ENCODE results near the gene CHCHD2.
"Not testable (repeated sequence)": the region's sequence is repeated elsewhere in the genome, so short reads cannot be mapped to it uniquely, and the experiment has no call there.

The CHCHD2 gene

DNA sequence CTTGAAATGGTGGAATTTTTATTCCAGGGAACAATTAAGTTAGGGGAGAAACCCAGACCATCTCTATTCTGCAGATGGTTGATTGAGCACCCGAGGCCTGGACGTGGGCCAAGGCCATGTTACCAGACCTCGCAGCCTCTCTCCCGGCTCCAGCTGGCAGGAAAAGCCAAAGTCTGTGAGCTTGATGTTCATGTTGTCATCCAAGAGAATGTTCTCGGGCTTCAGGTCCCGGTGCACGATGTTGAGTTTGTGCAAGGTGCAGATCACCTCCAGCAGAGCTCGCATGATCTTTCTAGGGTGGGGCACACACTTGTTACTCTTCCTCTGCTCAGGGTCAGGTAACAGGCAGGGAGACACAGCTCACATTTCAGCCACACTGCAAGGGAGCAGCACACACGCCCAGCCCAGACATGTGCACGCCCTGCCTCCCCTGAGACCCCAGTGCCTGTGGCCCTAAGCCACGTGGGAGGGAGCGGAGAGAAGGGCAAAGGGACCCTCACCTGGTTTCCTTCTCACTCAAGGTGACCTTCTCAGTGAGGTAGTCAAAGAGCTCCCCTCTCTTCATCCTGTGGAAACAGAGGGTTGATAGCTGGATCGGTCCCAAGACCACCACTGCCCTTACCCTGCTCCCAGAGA lies 23.0 kb downstream of the CHCHD2 start:
- no peaks in the 10 kb centered on the region for H3K9me3 ChIP-seq (ENCODE audit: control insufficient read depth, low read length)
- no peak overlapping the region for H3K4me3 ChIP-seq (ENCODE audit: extremely low read depth, insufficient read depth, low read length, poor library complexity, severe bottlenecking)
- WGBS, 2 experiments (ENCODE audit: insufficient coverage in 2 of 2) = 97 to 98% methylated on average over 9 to 13 of the region's 13 CpGs
- no peak overlapping the region for H3K27ac ChIP-seq (ENCODE audit: low read depth, low read length, severe bottlenecking)
- H3K36me3 ChIP-seq (ENCODE audit: control insufficient read depth, insufficient read depth, low read length) = peaks cover 23% of the 10 kb centered on the region
- no peaks in the 10 kb centered on the region for H3K4me1 ChIP-seq (ENCODE audit: control insufficient read depth, insufficient read depth, low read length, poor library complexity, severe bottlenecking)

- peaks cover 34% of the 10 kb centered on the region for H3K36me3 ChIP-seq (ENCODE audit: control insufficient read depth, insufficient read depth, low read length)
- 97 to 98% methylated on average over 26 to 29 of the region's 29 CpGs for WGBS, 2 experiments (ENCODE audit: insufficient coverage in 2 of 2)
- no peaks in the 10 kb centered on the region for H3K9me3 ChIP-seq (ENCODE audit: control insufficient read depth, low read length)
- no peak overlapping the region for H3K4me3 ChIP-seq (ENCODE audit: extremely low read depth, insufficient read depth, low read length, poor library complexity, severe bottlenecking)
- no peak overlapping the region for H3K27ac ChIP-seq (ENCODE audit: low read depth, low read length, severe bottlenecking)
- H3K4me1 ChIP-seq (ENCODE audit: control insufficient read depth, insufficient read depth, low read length, poor library complexity, severe bottlenecking) = no peaks in the 10 kb centered on the region
Observed at GRCh38 chr7:56081626-56082340, 24.5 kb downstream of the CHCHD2 start.

DNA sequence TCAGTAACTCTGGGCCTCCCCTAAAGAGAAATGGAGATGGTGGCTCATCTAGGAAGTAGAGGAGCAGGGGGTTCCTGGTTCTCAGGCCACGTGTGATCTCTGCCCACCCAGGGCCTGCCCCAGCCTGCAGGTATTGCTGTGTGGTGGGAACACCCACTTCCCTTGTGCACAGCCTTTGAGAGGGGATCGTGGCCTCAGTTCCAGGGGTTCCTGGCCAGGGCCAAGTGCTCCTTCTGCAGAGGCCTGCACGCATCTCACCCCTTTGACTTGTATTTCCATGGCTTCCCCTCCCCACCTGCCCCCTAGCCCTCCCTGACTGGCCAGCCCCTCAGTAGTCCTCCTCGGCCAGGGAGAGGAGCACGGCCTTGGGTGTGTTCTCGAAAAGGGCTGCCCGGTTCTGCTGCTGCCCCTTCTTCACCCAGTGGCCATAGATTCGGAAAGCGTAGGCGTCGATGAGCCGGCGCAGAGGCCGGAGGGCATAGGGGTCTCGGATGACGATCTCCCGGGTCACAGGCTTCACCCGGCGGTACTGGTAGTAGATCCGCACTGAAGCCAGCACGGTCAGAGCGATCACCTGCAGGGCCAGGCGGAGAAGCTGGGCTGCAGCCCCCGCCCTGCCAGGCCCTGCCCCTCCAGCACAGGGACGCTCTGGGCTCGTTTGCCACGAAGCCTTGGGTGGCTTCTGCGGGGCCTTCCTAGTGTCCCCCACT lies 25.4 kb downstream of the CHCHD2 start:
- H3K4me3 ChIP-seq (ENCODE audit: extremely low read depth, insufficient read depth, low read length, poor library complexity, severe bottlenecking); H3K27ac ChIP-seq (ENCODE audit: low read depth, low read length, severe bottlenecking); H3K4me1 ChIP-seq (ENCODE audit: control insufficient read depth, insufficient read depth, low read length, poor library complexity, severe bottlenecking); H3K9me3 ChIP-seq (ENCODE audit: control insufficient read depth, low read length): not testable (repeated sequence)
- WGBS, 2 experiments (ENCODE audit: insufficient coverage in 2 of 2) = 92 to 94% methylated on average over 26 to 27 of the region's 28 CpGs
- peaks cover 41% of the 10 kb centered on the region for H3K36me3 ChIP-seq (ENCODE audit: control insufficient read depth, insufficient read depth, low read length)

- Histone ChIP-seq H3K36me3 (ENCODE audit: control insufficient read depth, insufficient read depth, low read length) (peaks cover 45% of the 10 kb centered on the region), H3K27ac (ENCODE audit: low read depth, low read length, severe bottlenecking) (no peak overlapping the region), H3K9me3 (ENCODE audit: control insufficient read depth, low read length) (no peaks in the 10 kb centered on the region), H3K4me1 (ENCODE audit: control insufficient read depth, insufficient read depth, low read length, poor library complexity, severe bottlenecking) (no peaks in the 10 kb centered on the region), H3K4me3 (ENCODE audit: extremely low read depth, insufficient read depth, low read length, poor library complexity, severe bottlenecking) (no peak overlapping the region)
- 79 to 91% methylated on average over 7 to 8 of the region's 12 CpGs for WGBS, 2 experiments (ENCODE audit: insufficient coverage in 2 of 2)
Observed at GRCh38 chr7:56079450-56080185, 26.7 kb downstream of the CHCHD2 start.

GRCh38 chr7:56078196-56078595 lies 28.1 kb downstream of the CHCHD2 start:
- 95 to 96% methylated on average over 12 to 13 of the region's 16 CpGs for WGBS, 2 experiments (ENCODE audit: insufficient coverage in 2 of 2)
- no peaks in the 10 kb centered on the region for H3K9me3 ChIP-seq (ENCODE audit: control insufficient read depth, low read length)
- H3K4me1 ChIP-seq (ENCODE audit: control insufficient read depth, insufficient read depth, low read length, poor library complexity, severe bottlenecking) = no peaks in the 10 kb centered on the region
- no peak overlapping the region for H3K27ac ChIP-seq (ENCODE audit: low read depth, low read length, severe bottlenecking)
- peaks cover 47% of the 10 kb centered on the region for H3K36me3 ChIP-seq (ENCODE audit: control insufficient read depth, insufficient read depth, low read length)
- no peak overlapping the region for H3K4me3 ChIP-seq (ENCODE audit: extremely low read depth, insufficient read depth, low read length, poor library complexity, severe bottlenecking)

DNA sequence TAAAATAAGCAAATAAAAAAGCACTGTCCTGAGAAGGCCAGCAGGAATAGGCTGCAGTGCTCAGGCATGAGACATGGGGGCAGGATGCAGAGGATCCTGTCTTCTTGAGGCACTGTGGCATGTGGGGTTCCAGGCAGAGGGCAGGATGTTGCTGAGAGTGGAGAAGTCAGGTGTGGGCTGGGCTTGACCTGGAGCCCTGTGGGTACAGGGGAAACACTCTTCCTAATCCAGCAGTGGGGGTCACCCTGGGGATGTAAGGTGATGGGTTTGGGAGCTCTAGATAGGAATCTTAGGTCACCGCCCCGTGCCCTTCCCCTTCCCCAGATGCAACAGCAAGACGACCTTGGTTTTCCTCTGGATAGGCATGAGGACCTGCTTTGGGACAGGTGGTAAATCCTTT lies 28.6 kb downstream of the CHCHD2 start:
- no CpG with 5 or more reads among the region's 3 CpGs for WGBS, 2 experiments (ENCODE audit: insufficient coverage in 2 of 2)
- peaks cover 52% of the 10 kb centered on the region for H3K36me3 ChIP-seq (ENCODE audit: control insufficient read depth, insufficient read depth, low read length)
- no peaks in the 10 kb centered on the region for H3K9me3 ChIP-seq (ENCODE audit: control insufficient read depth, low read length)

DNA sequence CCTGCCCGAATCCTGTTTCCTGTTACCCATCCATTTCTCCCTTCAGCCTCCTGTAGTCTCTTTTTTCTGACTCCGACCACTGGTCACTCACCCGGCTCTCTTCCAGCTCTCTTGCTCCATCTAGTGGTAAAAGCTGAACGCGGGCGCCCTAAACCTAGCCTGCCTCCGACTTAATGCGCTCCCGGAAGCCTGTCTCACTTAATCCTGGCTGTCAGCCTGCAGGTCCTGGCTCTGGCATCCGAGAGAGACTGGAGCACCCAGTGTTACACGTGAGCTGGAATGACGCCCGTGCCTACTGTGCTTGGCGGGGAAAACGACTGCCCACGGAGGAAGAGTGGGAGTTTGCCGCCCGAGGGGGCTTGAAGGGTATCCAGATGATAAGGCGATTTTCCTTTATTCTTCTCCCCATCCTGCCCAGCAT lies 31.9 kb downstream of the CHCHD2 start:
- Histone ChIP-seq H3K27ac (ENCODE audit: low read depth, low read length, severe bottlenecking) (no peak overlapping the region), H3K9me3 (ENCODE audit: control insufficient read depth, low read length) (no peaks in the 10 kb centered on the region), H3K36me3 (ENCODE audit: control insufficient read depth, insufficient read depth, low read length) (peaks cover 63% of the 10 kb centered on the region), H3K4me1 (ENCODE audit: control insufficient read depth, insufficient read depth, low read length, poor library complexity, severe bottlenecking) (no peaks in the 10 kb centered on the region), H3K4me3 (ENCODE audit: extremely low read depth, insufficient read depth, low read length, poor library complexity, severe bottlenecking) (no peak overlapping the region)
- 28 to 41% methylated on average over 16 to 19 of the region's 19 CpGs for WGBS, 2 experiments (ENCODE audit: insufficient coverage in 2 of 2)

More for the DNA sequence above, 28.6 kb downstream of the CHCHD2 start:
- Histone ChIP-seq H3K27ac (ENCODE audit: low read depth, low read length, severe bottlenecking) (no peak overlapping the region), H3K4me3 (ENCODE audit: extremely low read depth, insufficient read depth, low read length, poor library complexity, severe bottlenecking) (no peak overlapping the region), H3K4me1 (ENCODE audit: control insufficient read depth, insufficient read depth, low read length, poor library complexity, severe bottlenecking) (no peaks in the 10 kb centered on the region)

DNA sequence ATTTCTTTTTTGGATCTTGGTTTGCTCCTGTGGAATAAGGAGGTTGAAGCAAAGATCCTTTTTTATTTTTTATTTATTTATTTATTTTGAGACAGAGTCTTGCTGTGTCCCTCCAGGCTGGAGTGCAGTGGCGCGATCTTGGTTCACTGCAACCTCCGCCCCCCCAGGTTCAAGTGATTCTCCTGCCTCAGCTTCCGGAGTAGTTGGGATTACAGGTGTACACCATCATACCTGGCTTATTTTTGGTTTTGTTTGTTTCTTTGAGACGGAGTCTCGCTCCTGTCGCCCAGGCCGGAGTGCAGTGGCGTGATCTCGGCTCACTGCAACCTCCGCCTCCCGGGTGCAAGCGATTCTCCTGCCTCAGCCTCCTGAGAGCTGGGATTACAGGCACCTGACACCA lies 39.9 kb downstream of the CHCHD2 start:
- not testable (repeated sequence) for H3K4me3 ChIP-seq (ENCODE audit: extremely low read depth, insufficient read depth, low read length, poor library complexity, severe bottlenecking); H3K9me3 ChIP-seq (ENCODE audit: control insufficient read depth, low read length); H3K27ac ChIP-seq (ENCODE audit: low read depth, low read length, severe bottlenecking)
- H3K36me3 ChIP-seq (ENCODE audit: control insufficient read depth, insufficient read depth, low read length) = peaks cover 54% of the 10 kb centered on the region
- H3K4me1 ChIP-seq (ENCODE audit: control insufficient read depth, insufficient read depth, low read length, poor library complexity, severe bottlenecking) = peaks cover 17% of the 10 kb centered on the region
- WGBS, 2 experiments (ENCODE audit: insufficient coverage in 2 of 2) = 94 to 97% methylated on average over 12 to 13 of the region's 13 CpGs

- Histone ChIP-seq H3K9me3 (ENCODE audit: control insufficient read depth, low read length) (no peaks in the 10 kb centered on the region), H3K4me1 (ENCODE audit: control insufficient read depth, insufficient read depth, low read length, poor library complexity, severe bottlenecking) (peaks cover 37% of the 10 kb centered on the region), H3K4me3 (ENCODE audit: extremely low read depth, insufficient read depth, low read length, poor library complexity, severe bottlenecking) (peak within 1 kb of the TSS; percentile 78), H3K27ac (ENCODE audit: low read depth, low read length, severe bottlenecking) (peak within 1 kb of the TSS; percentile 88), H3K36me3 (ENCODE audit: control insufficient read depth, insufficient read depth, low read length) (peaks cover 53% of the 10 kb centered on the region)
- WGBS, 2 experiments (ENCODE audit: insufficient coverage in 2 of 2) = 2% methylated on average over 31 to 35 of the region's 49 CpGs
Observed at GRCh38 chr7:56063882-56064625, 42.2 kb downstream of the CHCHD2 start, which contains the start of gene SUMF2. Gene SUMF2, plus strand, starts transcription at chr7:56064286. Its CDS starts 26 bp downstream, at chr7:56064312.

GRCh38 chr7:56063500-56063881 lies 42.8 kb downstream of the CHCHD2 start:
- Histone ChIP-seq H3K27ac (ENCODE audit: low read depth, low read length, severe bottlenecking) (peak overlapping the region; percentile 88), H3K9me3 (ENCODE audit: control insufficient read depth, low read length) (no peaks in the 10 kb centered on the region), H3K4me3 (ENCODE audit: extremely low read depth, insufficient read depth, low read length, poor library complexity, severe bottlenecking) (no peak overlapping the region), H3K36me3 (ENCODE audit: control insufficient read depth, insufficient read depth, low read length) (peaks cover 53% of the 10 kb centered on the region), H3K4me1 (ENCODE audit: control insufficient read depth, insufficient read depth, low read length, poor library complexity, severe bottlenecking) (peaks cover 39% of the 10 kb centered on the region)
- 91 to 94% methylated on average over 3 of the region's 7 CpGs for WGBS, 2 experiments (ENCODE audit: insufficient coverage in 2 of 2)

Data from mesodermal cell (in vitro differentiated cells).